Skeletal muscle tissue (tissue), 4 donors: Measurements from ENCODE around the gene VPS36. TPM values are rescaled to one million over a fixed set of nuclear protein-coding genes. Genes with fewer than 3 reads are reported as not detected.
"Not testable (repeated sequence)": the region's sequence is repeated elsewhere in the genome, so short reads cannot be mapped to it uniquely, and the experiment has no call there.

ENCODE experiments used
- H3K27ac ChIP-seq: one replicate; pipeline ENCODE4 v1.7.0; 2013; ENCODE audit warnings: mild to moderate bottlenecking, low read depth, low read length, inconsistent platforms
- H3K27me3 ChIP-seq, 3 donors: one replicate each; pipeline ENCODE4 v1.7.0; 2013; ENCODE audit warnings: low read length in 3 of 3; ENCODE audit not compliant: control insufficient read depth in 3 of 3, insufficient read depth in 3 of 3
- H3K36me3 ChIP-seq, 3 donors: one replicate each; pipeline ENCODE4 v1.7.0; 2013; ENCODE audit warnings: low read length in 3 of 3; ENCODE audit not compliant: control insufficient read depth in 3 of 3, insufficient read depth in 3 of 3
- H3K4me1 ChIP-seq, 3 donors: one replicate each; pipeline ENCODE4 v1.7.0; 2013; ENCODE audit warnings: low read length in 3 of 3, mild to moderate bottlenecking in 3 of 3; ENCODE audit not compliant: control insufficient read depth in 3 of 3, insufficient read depth in 3 of 3
- H3K4me3 ChIP-seq, 3 donors: one replicate each; pipeline ENCODE4 v1.7.0; 2013; ENCODE audit warnings: low read length in 3 of 3
- H3K9ac ChIP-seq, 3 donors: one replicate each; pipeline ENCODE4 v1.7.0; 2013; ENCODE audit warnings: low read length in 3 of 3, mild to moderate bottlenecking in 3 of 3, moderate library complexity in 2 of 3, low read depth in 1 of 3
- H3K9me3 ChIP-seq, 3 donors: one replicate each; pipeline ENCODE4 v1.7.0; 2013; ENCODE audit warnings: low read length in 3 of 3; ENCODE audit not compliant: control insufficient read depth in 3 of 3
- total RNA-seq: library from RNA; depleted of rRNA; stranded (reverse); fragments of >200 nt; gene quantifications from one replicate; pipeline ENCODE4 v1.2.3, GENCODE V29; 2014
- donor health status: Osteomylitis.

The VPS36 gene
- total RNA-seq, 1 donor from 2014 or later, result 40.7 TPM

DNA sequence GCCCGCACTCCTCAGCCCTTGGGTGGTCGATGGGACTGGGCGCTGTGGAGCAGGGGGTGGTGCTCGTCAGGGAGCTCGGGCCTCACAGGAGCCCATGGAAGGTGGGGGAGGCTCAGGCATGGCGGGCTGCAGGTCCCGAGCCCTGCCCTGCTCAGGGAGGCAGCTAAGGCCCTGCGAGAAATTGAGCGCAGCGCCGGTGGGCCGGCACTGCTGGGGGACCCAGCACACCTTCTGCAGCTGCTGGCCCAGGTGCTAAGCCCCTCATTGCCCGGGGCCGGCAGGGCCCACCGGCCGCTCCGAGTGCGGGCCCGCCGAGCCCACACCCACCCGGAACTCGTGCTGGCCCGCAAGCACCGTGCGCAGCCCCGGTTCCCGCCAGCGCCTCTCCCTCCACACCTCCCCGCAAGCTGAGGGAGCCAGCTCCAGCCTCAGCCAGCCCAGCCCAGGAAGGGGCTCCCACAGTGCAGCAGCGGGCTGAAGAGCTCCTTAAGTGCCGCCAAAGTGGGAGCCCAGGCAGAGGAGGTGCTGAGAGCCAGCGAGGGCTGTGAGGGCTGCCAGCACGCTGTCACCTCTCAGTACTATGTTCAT is 42.3 kb downstream of the VPS36 start:
- H3K9ac ChIP-seq, H3K9me3 ChIP-seq, H3K4me3 ChIP-seq, H3K27ac ChIP-seq: not testable (repeated sequence)
- Histone ChIP-seq H3K36me3 (peaks cover 4 to 13% (median 10%) of the 10 kb centered on the region in 3 donors), H3K27me3 (peaks cover 0 to 13% (median 0%) of the 10 kb centered on the region in 3 donors), H3K4me1 (peaks cover 5 to 11% (median 8%) of the 10 kb centered on the region in 3 donors)

DNA sequence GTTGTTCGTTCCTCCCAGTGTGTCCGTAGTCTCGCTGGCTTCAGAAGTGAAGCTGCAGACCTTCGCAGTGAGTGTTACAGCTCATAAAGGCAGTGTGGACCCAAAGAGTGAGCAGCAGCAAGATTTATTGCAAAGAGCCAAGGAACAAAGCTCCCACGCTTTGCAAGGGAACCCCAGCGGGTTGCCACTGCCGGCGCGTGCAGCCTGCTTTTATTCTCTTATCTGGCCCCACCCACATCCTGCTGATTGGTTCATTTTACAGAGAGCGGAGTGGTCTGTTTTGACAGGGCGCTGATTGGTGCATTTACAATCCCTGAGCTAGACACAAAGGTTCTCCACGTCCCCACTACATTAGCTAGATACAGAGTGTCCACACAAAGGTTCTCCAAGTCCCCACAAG is 43.0 kb downstream of the VPS36 start:
- not testable (repeated sequence) for H3K9ac ChIP-seq, H3K4me3 ChIP-seq, H3K36me3 ChIP-seq, H3K9me3 ChIP-seq, H3K27ac ChIP-seq
- H3K4me1 ChIP-seq, result peaks cover 5 to 11% (median 8%) of the 10 kb centered on the region in 3 donors
- H3K27me3 ChIP-seq, result peaks cover 0 to 13% (median 0%) of the 10 kb centered on the region in 3 donors

DNA sequence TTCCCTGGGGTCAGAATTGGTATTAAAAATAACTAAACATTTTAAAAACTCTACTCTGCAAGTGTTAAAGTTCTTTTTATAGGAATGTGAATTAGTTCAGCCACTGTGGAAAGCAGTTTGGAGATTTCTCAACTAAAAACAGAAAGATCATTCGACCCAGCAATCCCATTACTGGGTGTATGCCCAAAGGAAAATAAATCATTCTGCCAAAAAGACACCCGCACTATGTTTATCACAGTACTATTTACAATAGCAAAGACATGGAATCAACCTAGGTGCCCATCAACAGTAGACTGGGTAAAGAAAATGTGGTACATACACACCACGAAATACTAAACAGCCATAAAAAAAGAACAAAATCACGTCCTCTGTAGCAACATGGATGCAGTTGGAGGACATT is 43.8 kb downstream of the VPS36 start:
- Histone ChIP-seq H3K27ac (no peak overlapping the region), H3K27me3 (peaks cover 0 to 13% (median 0%) of the 10 kb centered on the region in 3 donors), H3K36me3 (peaks cover 0 to 2% (median 2%) of the 10 kb centered on the region in 3 donors), H3K9me3 (no peaks in the 10 kb centered on the region), H3K4me3 (peak overlapping the region; percentile 69 to 78 (median 73)), H3K4me1 (peaks cover 5 to 11% (median 8%) of the 10 kb centered on the region in 3 donors), H3K9ac (no peak overlapping the region)

- no peaks in the 10 kb centered on the region for H3K9me3 ChIP-seq
- peak within 1 kb of the TSS; percentile 69 to 78 (median 73) for H3K4me3 ChIP-seq
- no peak within 1 kb of the TSS for H3K27ac ChIP-seq
- H3K36me3 ChIP-seq, result no peaks in the 10 kb centered on the region
- H3K4me1 ChIP-seq, result peaks cover 5 to 11% (median 8%) of the 10 kb centered on the region in 3 donors
- peaks cover 0 to 13% (median 0%) of the 10 kb centered on the region in 3 donors for H3K27me3 ChIP-seq
- peak within 1 kb of the TSS; percentile 45 to 66 (median 51) for H3K9ac ChIP-seq
These were observed 44.5 kb downstream of the VPS36 start, which contains the start of gene THSD1 for GRCh38 chr13:52405767-52406494. TSS of gene THSD1 (minus strand) at chr13:52406172. CDS start at chr13:52402600, 3,572 bp downstream.

DNA sequence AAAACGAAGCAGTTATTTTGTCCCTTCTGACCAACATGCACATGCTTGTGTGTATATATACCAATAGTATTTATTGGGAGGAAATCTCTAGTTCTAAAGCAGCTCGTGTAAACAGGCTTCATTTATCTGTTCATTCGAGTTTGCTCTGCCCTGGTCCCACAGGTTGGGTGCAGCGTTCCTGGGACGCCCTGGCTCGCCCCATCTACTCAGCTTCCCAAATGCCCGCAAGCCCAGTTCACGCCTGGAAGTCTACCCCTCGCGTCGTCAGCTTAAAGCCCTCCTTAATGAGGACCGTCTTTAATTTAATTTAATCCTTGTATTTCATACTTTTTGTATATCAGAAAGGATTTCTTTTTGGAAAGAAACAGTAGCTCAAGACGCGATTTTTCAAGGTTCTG is 45.1 kb downstream of the VPS36 start:
- Histone ChIP-seq H3K4me3 (peak overlapping the region; percentile 69 to 78 (median 73)), H3K36me3 (no peaks in the 10 kb centered on the region), H3K27me3 (peaks cover 0 to 13% (median 0%) of the 10 kb centered on the region in 3 donors), H3K9ac (peak overlapping the region; percentile 45 to 66 (median 51)), H3K9me3 (no peaks in the 10 kb centered on the region), H3K27ac (no peak overlapping the region), H3K4me1 (peaks cover 5 to 11% (median 8%) of the 10 kb centered on the region in 3 donors)

GRCh38 chr13:52399708-52400107 is 50.7 kb downstream of the VPS36 start:
- Histone ChIP-seq H3K36me3 (peaks cover 0 to 7% (median 0%) of the 10 kb centered on the region in 3 donors), H3K27me3 (no peaks in the 10 kb centered on the region), H3K27ac (no peak overlapping the region), H3K9ac (no peak overlapping the region), H3K4me1 (peaks cover 5 to 11% (median 8%) of the 10 kb centered on the region in 3 donors), H3K4me3 (no peak overlapping the region), H3K9me3 (no peaks in the 10 kb centered on the region)

DNA sequence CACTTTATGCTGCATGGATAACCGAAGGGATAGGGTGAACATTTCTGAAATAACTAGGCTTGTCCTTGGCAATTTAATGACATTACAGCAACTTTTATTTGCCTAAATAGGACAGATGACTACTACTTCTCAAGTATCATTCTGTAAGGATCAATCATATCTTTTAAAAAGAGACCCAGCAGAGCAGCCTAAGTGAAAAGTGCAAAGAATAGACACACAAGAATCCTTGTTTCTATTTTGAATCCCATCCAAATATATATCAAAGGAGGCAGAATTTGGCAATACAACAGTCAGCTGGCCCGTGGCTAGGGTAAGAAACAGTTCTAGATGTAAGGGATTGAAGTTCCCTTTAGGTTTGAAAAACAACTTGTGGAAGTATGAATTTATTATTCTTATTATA is 51.4 kb downstream of the VPS36 start:
- no peaks in the 10 kb centered on the region for H3K9me3 ChIP-seq
- H3K9ac ChIP-seq, result no peak overlapping the region
- H3K4me3 ChIP-seq, result no peak overlapping the region
- no peaks in the 10 kb centered on the region for H3K27me3 ChIP-seq
- peaks cover 5 to 11% (median 8%) of the 10 kb centered on the region in 3 donors for H3K4me1 ChIP-seq
- H3K27ac ChIP-seq, result no peak overlapping the region
- H3K36me3 ChIP-seq, result peaks cover 0 to 7% (median 0%) of the 10 kb centered on the region in 3 donors

DNA sequence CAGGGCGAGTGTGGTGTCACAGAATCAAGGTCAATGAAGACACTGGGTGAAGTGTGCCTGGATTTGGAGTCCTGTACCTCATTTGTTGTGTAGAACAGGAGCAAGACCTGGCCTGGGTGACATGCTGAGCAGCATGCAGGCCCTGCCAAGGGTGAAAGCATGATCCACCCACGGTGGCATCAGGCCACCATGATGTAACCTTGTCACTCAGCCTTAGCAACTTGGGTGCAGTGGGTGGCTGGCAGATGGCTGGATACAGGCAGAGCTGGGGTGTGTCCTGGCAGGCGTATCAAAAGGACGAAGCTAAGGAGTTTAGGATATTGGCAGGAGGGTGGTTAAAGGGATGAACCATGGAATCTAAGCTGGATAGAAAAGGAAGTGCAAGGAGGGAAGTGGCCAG is 54.7 kb downstream of the VPS36 start:
- no peaks in the 10 kb centered on the region for H3K9me3 ChIP-seq
- no peaks in the 10 kb centered on the region for H3K27me3 ChIP-seq
- peaks cover 5 to 14% (median 8%) of the 10 kb centered on the region in 3 donors for H3K4me1 ChIP-seq
- no peak overlapping the region for H3K27ac ChIP-seq
- no peak overlapping the region for H3K4me3 ChIP-seq
- H3K9ac ChIP-seq, result no peak overlapping the region
- H3K36me3 ChIP-seq, result peaks cover 0 to 7% (median 0%) of the 10 kb centered on the region in 3 donors

GRCh38 chr13:52394586-52394985 is 55.8 kb downstream of the VPS36 start:
- H3K27me3 ChIP-seq, result no peaks in the 10 kb centered on the region
- no peaks in the 10 kb centered on the region for H3K9me3 ChIP-seq
- H3K9ac ChIP-seq, result no peak overlapping the region
- H3K36me3 ChIP-seq, result peaks cover 0 to 7% (median 0%) of the 10 kb centered on the region in 3 donors
- peaks cover 5 to 14% (median 8%) of the 10 kb centered on the region in 3 donors for H3K4me1 ChIP-seq
- H3K4me3 ChIP-seq, result no peak overlapping the region
- H3K27ac ChIP-seq, result no peak overlapping the region
